ENCODE data around the gene CD177.
A peak's percentile ranks its signal among the peaks of the same experiment; 100 is the strongest.
"Not testable (repeated sequence)": the region's sequence is repeated elsewhere in the genome, so short reads cannot be mapped to it uniquely, and the experiment has no call there.

Gene CD177

DNA sequence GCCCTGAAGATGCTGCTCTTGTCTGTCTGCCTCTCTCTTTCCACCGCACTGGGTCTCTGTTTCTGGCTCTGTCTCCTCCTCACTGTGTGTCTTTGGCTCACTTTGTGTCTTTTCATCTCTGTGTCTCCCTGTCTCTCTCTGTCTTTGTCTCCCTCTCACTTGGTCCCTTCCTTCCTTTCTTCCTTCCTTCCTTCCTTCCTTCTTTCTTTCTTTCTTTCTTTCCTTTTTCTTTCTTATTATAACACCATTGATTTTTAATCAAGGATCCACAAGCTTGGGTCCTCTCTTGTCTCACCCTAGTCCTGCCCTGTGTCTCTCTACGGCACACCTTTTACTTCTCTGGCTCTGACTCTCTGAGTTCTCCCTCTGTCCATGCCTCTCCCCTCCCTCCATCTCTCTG lies 14.3 kb downstream of the CD177 start:
- Histone ChIP-seq H3K27ac (ENCODE audit: poor library complexity, severe bottlenecking) (no peak overlapping the region), H3K4me1 (ENCODE audit: insufficient read depth, poor library complexity, severe bottlenecking) (no peaks in the 10 kb centered on the region), H3K4me3 (ENCODE audit: severe bottlenecking) (no peak overlapping the region), H3K9me3 (ENCODE audit: severe bottlenecking) (no peaks in the 10 kb centered on the region), H3K36me3 (ENCODE audit: low read depth) (no peaks in the 10 kb centered on the region), H3K27me3 (ENCODE audit: insufficient read depth, poor library complexity, severe bottlenecking) (no peaks in the 10 kb centered on the region)
- ATAC-seq (ENCODE audit: low read depth), result no peak
- TF ChIP-seq, protein P1, sequence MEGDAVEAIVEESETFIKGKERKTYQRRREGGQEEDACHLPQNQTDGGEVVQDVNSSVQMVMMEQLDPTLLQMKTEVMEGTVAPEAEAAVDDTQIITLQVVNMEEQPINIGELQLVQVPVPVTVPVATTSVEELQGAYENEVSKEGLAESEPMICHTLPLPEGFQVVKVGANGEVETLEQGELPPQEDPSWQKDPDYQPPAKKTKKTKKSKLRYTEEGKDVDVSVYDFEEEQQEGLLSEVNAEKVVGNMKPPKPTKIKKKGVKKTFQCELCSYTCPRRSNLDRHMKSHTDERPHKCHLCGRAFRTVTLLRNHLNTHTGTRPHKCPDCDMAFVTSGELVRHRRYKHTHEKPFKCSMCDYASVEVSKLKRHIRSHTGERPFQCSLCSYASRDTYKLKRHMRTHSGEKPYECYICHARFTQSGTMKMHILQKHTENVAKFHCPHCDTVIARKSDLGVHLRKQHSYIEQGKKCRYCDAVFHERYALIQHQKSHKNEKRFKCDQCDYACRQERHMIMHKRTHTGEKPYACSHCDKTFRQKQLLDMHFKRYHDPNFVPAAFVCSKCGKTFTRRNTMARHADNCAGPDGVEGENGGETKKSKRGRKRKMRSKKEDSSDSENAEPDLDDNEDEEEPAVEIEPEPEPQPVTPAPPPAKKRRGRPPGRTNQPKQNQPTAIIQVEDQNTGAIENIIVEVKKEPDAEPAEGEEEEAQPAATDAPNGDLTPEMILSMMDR (IDR thresholded peaks at IDR 0.05; ENCODE audit: poor library complexity, severe bottlenecking), result no peak
- DNase-seq (ENCODE audit: low spot score), result no peak

DNA sequence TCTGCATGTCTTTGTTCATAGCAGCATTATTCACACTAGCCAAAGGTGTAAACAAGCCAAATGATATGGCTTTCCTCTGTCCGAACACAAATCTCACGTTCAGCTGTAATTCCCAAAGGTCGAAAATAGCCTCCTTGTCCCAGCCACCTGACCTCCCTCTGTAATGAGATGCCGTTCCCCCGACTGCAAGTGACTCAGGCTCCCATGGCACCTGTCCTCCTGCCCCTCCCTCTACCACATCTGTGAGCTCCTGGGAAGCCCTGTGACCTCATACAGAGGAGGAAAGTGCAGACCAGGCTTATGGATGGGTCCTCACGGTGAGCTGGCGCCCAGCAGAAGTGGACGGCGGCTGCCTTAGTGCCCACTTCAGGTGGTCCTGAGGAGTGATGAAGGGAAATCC lies 15.4 kb downstream of the CD177 start:
- H3K27ac ChIP-seq (ENCODE audit: poor library complexity, severe bottlenecking); H3K36me3 ChIP-seq (ENCODE audit: low read depth); ATAC-seq (ENCODE audit: low read depth); DNase-seq (ENCODE audit: low spot score); H3K4me3 ChIP-seq (ENCODE audit: severe bottlenecking); H3K9me3 ChIP-seq (ENCODE audit: severe bottlenecking); H3K4me1 ChIP-seq (ENCODE audit: insufficient read depth, poor library complexity, severe bottlenecking); H3K27me3 ChIP-seq (ENCODE audit: insufficient read depth, poor library complexity, severe bottlenecking): not testable (repeated sequence)

DNA sequence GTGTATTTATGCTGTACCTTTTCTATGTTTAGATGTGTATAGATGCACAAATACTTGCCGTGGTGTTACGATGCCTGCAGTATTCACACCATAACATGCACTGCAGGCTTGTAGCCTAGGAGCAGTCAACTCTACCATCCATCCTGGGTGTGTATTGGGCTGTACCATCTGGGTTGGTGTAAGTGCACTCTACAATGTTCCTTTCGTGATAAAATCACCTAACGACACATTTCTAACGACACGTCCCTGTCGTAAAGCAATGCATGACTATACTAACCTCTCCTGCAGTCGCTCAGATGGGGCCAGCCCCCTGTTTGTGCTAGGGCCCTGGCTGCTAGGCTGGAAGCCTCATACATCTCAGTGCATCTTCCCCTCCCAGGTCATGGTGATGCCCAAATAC lies 18.4 kb downstream of the CD177 start:
- DNase-seq (ENCODE audit: low spot score), result no peak
- Histone ChIP-seq H3K4me3 (ENCODE audit: severe bottlenecking) (no peak overlapping the region), H3K27me3 (ENCODE audit: insufficient read depth, poor library complexity, severe bottlenecking) (no peaks in the 10 kb centered on the region), H3K36me3 (ENCODE audit: low read depth) (no peaks in the 10 kb centered on the region), H3K4me1 (ENCODE audit: insufficient read depth, poor library complexity, severe bottlenecking) (no peaks in the 10 kb centered on the region), H3K27ac (ENCODE audit: poor library complexity, severe bottlenecking) (no peak overlapping the region), H3K9me3 (ENCODE audit: severe bottlenecking) (no peaks in the 10 kb centered on the region)
- TF ChIP-seq, protein P1 (IDR thresholded peaks at IDR 0.05; ENCODE audit: poor library complexity, severe bottlenecking), result no peak
- ATAC-seq (ENCODE audit: low read depth), result no peak

DNA sequence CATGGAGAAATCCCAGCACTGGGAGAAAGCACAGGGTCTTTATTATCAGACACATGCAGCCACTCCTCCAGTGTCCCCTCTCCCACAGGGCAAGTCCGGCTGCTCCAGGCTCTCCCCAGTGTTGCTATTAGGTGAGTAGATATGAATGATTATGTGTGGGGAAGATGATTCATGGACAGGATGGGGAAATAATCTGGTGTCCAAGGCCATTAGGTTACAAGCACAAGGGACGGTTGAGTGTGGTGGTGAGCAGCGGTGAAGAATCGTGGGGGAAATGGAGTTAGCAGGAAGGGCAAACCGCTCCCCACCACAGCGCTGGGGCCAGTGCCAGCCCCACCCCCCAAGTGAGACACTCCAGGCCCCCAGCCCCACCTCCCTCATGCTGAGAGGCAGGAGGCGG lies 19.0 kb downstream of the CD177 start:
- Histone ChIP-seq H3K4me1 (ENCODE audit: insufficient read depth, poor library complexity, severe bottlenecking) (no peaks in the 10 kb centered on the region), H3K4me3 (ENCODE audit: severe bottlenecking) (no peak overlapping the region), H3K27ac (ENCODE audit: poor library complexity, severe bottlenecking) (no peak overlapping the region), H3K27me3 (ENCODE audit: insufficient read depth, poor library complexity, severe bottlenecking) (no peaks in the 10 kb centered on the region), H3K36me3 (ENCODE audit: low read depth) (no peaks in the 10 kb centered on the region), H3K9me3 (ENCODE audit: severe bottlenecking) (no peaks in the 10 kb centered on the region)
- TF ChIP-seq, protein P1 (IDR thresholded peaks at IDR 0.05; ENCODE audit: poor library complexity, severe bottlenecking), result no peak
- ATAC-seq (ENCODE audit: low read depth), result peak; percentile 70
- no peak for DNase-seq (ENCODE audit: low spot score)

DNA sequence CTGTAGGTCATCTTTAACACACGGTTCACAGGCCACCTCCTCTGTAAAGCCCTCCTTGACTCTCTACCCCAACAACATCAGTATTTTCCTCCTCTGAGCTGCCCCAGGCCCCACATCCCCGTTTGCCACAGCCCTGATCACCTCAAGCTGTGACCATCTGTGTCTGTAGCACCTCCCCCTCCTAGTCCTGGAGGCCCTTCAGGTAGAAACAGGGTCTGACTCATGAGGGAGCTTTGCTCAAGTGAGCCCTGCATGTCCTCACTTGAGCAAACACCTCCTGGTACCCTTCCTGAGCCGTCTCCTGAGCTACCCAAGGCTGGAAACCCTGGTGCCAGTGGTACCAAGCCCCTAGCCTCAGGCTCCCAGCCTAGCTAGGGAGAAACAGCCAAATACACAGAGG lies 24.1 kb downstream of the CD177 start:
- not testable (repeated sequence) for H3K4me1 ChIP-seq (ENCODE audit: insufficient read depth, poor library complexity, severe bottlenecking); H3K4me3 ChIP-seq (ENCODE audit: severe bottlenecking); H3K27ac ChIP-seq (ENCODE audit: poor library complexity, severe bottlenecking); H3K36me3 ChIP-seq (ENCODE audit: low read depth); H3K27me3 ChIP-seq (ENCODE audit: insufficient read depth, poor library complexity, severe bottlenecking); H3K9me3 ChIP-seq (ENCODE audit: severe bottlenecking); DNase-seq (ENCODE audit: low spot score)
- peak; percentile 96 for ATAC-seq (ENCODE audit: low read depth)

DNA sequence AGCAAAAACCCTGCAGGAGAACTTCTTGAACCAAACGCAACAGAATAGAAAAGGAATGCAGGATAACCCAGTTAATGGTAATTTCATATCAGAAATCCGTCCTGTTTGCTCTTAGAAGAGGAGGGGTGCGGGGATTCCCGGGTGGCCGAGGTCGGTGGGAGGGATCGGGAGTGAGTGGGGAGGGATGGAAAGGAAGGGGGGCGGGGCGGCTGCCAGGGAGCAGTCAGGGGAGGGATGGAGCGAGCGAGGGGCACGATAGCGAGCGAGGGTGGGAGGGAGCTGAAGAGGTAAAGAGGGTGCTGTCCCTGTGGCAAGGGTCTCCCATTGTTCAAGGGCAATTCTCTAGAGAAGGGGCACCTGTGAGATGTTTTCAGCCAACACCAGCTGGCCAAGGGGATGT lies 26.5 kb downstream of the CD177 start:
- TF ChIP-seq, protein P1 (IDR thresholded peaks at IDR 0.05; ENCODE audit: poor library complexity, severe bottlenecking), result no peak
- DNase-seq (ENCODE audit: low spot score) (no peak), ATAC-seq (ENCODE audit: low read depth) (no peak)
- Histone ChIP-seq H3K9me3 (ENCODE audit: severe bottlenecking) (no peaks in the 10 kb centered on the region), H3K27ac (ENCODE audit: poor library complexity, severe bottlenecking) (no peak overlapping the region), H3K4me1 (ENCODE audit: insufficient read depth, poor library complexity, severe bottlenecking) (no peaks in the 10 kb centered on the region), H3K4me3 (ENCODE audit: severe bottlenecking) (no peak overlapping the region), H3K27me3 (ENCODE audit: insufficient read depth, poor library complexity, severe bottlenecking) (no peaks in the 10 kb centered on the region), H3K36me3 (ENCODE audit: low read depth) (no peaks in the 10 kb centered on the region)

Measured in RWPE2 (cell line).